SKM-1 (cell line): Measurements from ENCODE around the gene TP63.

Experiments used
- DNase-seq: peaks from one replicate; lab custom pipeline; 2025; ENCODE audit not compliant: unreplicated experiment; lab: John Stamatoyannopoulos, UW

The TP63 gene

DNA sequence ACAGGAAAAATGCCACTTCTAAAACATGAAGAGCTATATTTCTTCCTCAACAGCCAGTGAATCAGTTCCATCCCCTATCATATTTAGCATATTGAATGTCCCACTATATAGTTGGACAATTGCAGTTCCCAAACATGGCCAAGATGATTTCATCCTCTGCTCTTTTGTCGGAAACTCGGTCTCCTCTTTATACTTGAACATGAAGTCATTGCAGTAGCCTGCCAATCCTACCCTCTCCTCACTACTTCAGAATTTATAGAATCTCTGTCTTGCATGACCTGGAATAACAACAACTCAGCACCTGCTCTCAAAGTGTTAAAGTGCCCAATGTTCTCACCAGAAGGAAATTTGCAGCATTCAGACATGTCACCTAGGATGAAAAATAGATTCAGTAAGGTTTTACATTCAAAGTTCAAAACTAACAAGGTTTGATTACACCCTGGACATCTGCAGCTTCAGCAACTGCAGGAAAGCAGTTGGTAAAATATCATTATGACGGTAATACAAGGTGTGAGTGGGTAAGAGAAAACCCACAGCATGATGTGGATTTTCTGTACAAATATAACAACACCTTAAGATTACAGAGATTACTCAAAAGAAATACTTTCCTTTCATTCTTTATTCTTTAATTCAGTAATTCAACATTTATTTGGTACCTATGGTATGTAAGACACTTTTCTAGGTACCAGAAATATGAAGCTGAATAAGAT, 52.5 kb downstream of the TP63 start:
- no peak for DNase-seq

DNA sequence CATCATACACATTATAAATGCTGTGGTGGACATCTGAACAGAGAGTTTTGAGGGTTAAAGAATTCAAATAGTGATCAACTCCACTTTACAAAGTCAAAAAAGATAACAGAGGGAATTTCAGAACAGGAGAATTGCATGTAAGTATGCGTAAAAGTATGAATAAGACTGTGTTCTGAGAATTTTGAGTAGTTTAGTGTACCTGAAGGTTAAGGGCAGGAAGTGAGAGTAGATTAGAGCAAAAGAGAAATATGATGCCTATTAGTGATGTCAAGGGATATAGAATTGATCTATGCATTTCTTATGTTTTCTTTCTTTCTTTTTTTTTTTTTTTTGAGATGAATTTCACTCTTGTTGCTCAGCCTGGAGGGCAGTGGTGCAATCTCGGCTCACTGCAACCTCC, 53.1 kb downstream of the TP63 start:
- DNase-seq = no peak

DNA sequence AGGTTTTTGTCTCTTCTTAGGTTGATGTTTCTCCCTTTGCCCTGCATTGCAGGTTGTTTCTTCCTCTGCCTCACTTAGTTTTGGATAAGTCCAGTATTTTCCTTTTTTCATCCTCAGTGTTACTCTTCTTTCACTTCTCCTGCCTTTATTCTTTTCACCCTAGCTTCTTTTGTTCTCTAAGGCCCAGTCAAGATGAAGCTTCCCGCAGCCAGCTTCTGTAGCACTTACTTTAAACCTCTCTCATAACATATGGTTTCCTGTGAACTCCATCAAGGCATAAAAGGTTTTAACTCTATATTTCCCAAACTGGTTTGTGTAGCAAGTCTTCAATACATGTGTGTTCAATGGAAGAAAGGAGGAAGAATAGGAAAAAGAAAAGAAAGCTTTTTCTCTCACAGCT, 54.1 kb downstream of the TP63 start:
- DNase-seq = no peak

DNA sequence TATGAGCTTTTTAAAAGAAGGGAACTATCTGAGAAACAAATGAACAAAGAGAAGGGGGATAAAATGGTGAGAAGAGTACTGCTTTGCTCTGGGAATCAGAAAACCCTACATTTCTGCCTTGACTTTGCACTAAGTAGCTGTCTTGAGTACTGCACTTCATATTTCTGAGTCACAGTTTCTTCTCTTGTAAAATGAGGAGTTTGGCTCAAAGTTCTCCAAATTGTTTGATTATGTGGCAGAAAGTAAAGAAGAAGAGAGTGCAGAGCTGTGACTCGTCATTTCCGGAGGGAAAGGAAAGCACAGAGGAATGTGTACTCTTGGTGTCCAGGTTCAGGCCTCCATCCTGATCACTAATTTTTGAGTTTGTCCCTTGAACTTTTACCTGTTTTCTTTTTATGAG, 54.7 kb downstream of the TP63 start:
- DNase-seq = no peak

- no peak for DNase-seq
Measured at GRCh38 chr3:189687475-189687874, 56.3 kb downstream of the TP63 start.

- no peak for DNase-seq
Measured at GRCh38 chr3:189688262-189688661, 57.1 kb downstream of the TP63 start.

DNA sequence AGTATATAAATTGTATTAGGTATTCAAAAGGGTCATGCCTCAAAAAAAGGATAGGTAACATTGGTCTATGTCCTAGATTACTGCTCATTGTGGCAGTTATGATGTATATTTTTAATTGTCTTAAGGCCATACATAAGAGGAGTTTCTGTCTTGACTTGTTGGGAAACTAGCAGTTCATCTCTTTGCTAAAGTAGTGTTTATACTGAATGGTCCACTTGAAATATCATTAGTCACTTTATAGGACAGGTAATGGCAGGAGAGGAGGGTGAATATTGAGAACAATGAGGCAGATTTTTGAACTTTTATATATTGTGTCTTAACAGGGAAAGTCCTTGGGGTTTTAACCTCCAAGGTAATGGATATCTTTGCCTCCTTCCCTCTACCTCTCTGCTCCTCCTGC, 58.4 kb downstream of the TP63 start:
- no peak for DNase-seq

DNA sequence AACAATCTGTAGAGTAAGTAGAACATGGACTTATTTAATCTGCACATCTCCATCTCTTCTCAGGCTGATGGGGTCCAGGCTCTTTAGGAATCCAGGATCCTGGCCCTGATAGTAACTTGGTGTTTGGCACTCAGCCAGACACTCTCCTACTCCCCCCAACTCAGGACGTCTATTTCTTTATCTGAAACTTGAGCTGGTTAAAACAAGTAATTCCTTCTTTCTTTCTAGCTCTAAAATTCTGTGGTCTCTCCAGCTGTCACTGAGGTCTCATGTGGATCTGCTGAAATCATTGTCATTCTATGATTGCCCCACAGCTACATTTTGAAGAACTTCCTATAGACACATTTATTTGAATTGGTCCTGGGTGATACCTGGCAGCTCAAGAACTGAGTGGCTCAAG, 59.0 kb downstream of the TP63 start:
- no peak for DNase-seq

- DNase-seq = no peak
Measured at GRCh38 chr3:189690672-189691071, 59.5 kb downstream of the TP63 start.

DNA sequence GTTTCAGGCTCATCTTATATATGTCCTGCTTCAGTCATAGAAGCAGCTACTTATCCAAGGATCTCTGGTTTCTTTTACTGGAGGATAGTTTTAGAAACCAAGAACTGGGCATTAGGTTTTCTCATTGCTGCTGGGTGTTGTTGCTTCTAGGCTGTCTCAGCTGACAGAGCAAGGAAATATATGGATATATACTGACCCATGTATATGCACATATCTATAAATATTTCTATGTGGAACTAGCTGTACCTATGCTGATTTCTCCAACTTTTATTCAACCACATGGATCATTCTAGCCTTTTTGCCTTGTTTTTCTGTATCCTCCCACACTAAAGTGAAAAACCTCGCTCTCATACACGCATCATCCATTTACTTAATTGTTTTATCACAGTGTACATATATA, 64.2 kb downstream of the TP63 start:
- DNase-seq = no peak

DNA sequence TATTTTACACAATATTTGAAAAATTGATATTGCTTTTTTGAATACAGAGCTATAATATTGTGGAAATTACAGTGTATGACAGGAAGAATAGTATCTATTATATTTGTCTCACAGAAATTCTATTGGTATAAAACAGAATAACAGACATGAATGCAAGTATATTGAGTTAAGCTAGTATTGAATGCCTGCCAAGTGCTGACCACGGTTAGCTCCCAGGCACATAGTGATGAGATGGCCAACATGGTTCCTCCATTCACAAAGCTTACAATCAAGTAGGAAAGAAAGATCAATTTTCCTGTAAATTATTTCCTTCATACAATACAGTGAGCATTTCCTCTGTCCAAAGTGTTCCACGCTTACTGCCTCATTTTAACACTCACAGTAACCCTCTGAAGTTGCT, 67.6 kb downstream of the TP63 start:
- no peak for DNase-seq

DNA sequence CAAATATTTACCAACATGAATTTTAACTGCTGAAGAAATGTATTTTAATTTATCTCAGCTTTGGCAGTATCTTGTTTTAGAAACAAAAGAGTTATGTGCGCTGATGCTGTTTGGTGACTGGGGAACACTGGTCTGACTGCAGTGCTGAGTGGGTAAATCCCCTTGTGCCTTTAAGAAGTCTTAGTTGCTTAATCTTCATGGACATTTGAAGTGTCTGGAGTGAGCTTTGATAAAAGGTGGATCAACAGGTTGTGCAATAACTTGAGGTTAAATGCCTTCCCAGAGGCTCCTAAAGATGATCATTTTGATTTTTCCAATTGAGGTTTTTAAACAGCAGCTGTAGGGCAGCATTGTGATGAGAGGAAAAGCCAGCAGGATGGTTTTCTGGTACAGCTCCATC, 68.7 kb downstream of the TP63 start:
- DNase-seq = no peak

GRCh38 chr3:189702066-189702646, 71.0 kb downstream of the TP63 start:
- DNase-seq = no peak

DNA sequence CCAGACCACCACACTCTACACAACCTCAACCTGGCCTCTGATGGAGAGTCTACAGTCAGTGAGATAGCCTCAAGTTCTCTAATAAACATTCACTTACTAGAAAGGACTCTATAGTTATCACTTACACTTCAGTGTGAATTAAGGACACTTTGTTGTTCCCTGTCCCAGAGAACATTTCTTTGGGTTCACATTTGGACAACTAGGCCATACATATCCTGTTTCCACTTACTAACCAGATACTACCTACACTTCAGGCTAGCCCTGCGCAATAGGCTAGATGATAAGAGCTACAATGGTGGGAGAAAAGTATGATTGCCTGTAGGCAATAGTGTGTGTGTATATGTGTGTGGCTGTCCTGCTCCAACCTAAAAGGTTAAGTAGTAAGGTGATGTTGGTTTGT, 72.7 kb downstream of the TP63 start:
- no peak for DNase-seq

GRCh38 chr3:189708375-189708774, 77.2 kb downstream of the TP63 start:
- no peak for DNase-seq

- no peak for DNase-seq
Measured at GRCh38 chr3:189710620-189711402, 79.6 kb downstream of the TP63 start.

- no peak for DNase-seq
Measured at GRCh38 chr3:189712906-189713483, 81.8 kb downstream of the TP63 start.

DNA sequence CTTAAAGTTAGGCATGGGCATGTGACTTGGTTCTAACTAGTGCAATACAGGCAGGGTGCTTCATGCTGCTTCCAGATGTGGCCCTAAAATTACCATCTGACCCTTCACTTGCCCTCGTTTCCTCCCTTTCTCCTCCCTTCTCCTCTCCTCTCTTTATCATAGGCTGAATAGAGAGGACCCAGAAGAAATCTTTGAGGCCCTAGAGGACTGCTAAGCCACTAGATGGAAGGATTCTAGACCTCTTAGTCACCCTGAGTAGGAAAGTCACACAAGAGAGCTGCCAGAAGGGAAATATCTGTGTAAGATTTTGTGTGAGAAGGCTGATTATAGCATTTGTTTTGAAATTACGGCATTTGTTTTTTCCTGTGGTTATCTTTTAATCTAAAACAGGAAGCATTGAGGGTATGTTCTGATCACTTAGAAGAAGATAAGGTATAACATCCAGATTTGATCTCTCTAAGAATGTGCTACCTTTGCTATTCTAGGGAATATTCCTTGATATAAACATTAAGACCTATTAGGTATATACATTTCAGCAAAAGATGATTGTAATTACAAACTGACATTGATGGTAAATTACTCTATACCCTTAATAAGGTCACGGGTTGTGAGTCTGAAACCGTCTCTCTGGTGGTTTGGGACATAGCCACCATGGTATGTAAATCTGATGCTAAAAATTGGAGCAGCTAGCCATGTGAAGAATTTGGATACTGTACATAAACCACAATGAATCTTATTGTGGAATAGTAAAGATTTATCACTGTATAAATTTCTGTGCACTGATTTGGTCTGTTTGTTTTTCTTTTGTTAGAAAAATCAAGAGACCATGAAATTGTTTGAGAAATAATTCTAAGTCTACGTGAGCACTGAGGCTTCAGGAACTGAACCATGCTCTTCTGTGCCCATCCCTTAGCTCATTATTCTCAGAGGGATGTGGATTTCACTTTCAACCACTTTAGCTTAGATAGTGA, 84.1 kb downstream of the TP63 start:
- DNase-seq = no peak

DNA sequence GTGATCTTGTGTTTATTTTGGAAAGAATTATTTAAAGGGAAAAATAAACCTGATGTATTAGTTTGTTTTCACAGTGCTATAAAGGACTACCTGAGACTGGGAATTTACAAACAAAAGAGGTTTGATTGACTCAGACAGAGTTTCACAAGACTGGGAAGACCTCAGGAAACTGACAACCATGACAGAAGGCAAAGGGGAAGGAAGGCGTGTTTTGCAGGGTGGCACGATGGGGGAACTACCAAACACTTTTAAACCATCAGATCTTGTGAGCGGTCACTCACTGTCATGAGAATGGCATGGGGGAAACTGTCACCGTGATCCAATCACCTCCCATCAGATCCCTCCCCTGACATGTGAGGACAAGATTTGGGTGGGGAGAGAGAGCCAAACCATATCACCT, 87.0 kb downstream of the TP63 start:
- DNase-seq = no peak

DNA sequence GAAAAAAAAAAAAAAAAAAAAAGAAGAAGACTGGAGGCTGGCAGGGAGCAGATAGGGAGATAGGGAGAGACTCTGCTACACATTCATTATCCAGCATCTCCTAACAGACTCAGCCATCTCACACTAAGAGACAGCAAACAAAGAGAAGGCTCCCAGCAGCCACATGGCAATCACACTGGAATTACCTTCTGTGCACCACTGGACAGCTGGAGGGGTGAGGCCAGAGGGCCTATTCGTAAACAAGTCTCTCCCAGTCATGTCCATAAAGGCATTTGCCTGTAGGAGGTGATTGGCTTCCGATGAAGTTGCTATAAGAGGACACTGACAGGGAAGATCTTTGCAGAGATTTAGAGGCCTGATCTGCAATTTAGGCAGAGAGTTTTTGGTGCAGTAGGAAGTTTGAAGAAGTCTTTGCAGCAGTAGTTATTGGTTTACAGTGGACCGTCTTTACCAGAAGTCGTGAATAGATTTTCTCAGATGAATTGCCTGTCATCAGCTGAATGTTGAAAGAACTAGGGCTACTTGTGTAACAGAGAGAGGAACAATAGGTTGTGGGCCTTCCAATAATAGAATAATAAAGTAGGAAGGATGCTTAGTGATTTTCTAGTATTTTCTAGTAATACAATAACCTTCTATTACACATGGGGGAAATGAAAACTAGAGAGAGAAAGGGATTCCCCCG, 89.7 kb downstream of the TP63 start:
- no peak for DNase-seq
